ENCODE data around the gene ESRRG. TPM values are rescaled to one million over a fixed set of nuclear protein-coding genes. Genes with fewer than 3 reads are reported as not detected.
"Not testable (repeated sequence)": the region's sequence is repeated elsewhere in the genome, so short reads cannot be mapped to it uniquely, and the experiment has no call there.

The ESRRG gene
- total RNA-seq, 6 experiments from 2014 or later: 0.11 to 1.9 (median 0.18) TPM

DNA sequence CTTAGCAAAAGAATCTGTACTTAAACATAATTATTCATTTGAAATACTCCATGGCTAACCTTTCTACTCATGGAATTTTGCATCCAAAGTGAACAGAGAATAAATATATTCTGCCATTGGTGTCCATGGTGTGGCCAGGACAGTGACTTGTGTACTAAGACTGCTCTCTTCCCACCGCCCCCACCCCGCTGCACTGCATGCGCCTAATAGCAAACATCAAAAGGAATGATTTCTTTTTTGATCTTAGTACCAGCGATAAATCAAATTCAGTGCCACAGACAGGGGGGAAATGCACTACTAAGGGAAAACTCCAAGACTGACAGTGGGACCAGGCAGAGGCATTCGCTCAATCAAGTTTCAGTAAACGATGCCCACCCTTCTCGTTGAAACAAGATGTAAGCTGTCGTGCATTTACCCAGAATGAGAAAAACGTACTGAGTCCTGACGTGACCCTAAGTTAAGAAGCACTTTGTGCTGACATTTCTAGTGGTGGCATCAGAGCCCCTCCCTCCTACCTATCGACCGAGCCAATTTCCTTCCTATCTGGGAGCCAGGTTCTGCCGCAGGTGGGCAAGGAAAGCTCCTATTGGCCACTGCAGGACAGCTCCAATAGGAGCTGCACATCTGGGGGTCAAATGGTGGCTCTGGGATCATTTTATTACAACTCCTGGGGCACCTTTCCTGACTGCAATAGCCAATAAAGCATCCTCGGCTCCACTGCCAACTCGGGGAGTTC lies 12.5 kb downstream of the ESRRG start:
- Histone ChIP-seq H3K27ac (no peak overlapping the region), H3K27me3 (no peaks in the 10 kb centered on the region), H3K4me1 (no peaks in the 10 kb centered on the region), H3K9me3 (no peaks in the 10 kb centered on the region), H3K36me3 (no peaks in the 10 kb centered on the region), H3K4me3 (no peak overlapping the region)
- 68% methylated on average over 11 of the region's 15 CpGs for WGBS (ENCODE audit: insufficient coverage, low coverage, low lambda C conversion rate, missing lambda C conversion rate)
- TF ChIP-seq, protein P1, sequence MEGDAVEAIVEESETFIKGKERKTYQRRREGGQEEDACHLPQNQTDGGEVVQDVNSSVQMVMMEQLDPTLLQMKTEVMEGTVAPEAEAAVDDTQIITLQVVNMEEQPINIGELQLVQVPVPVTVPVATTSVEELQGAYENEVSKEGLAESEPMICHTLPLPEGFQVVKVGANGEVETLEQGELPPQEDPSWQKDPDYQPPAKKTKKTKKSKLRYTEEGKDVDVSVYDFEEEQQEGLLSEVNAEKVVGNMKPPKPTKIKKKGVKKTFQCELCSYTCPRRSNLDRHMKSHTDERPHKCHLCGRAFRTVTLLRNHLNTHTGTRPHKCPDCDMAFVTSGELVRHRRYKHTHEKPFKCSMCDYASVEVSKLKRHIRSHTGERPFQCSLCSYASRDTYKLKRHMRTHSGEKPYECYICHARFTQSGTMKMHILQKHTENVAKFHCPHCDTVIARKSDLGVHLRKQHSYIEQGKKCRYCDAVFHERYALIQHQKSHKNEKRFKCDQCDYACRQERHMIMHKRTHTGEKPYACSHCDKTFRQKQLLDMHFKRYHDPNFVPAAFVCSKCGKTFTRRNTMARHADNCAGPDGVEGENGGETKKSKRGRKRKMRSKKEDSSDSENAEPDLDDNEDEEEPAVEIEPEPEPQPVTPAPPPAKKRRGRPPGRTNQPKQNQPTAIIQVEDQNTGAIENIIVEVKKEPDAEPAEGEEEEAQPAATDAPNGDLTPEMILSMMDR (IDR thresholded peaks at IDR 0.05): no peak
- TF ChIP-seq POLR2A (IDR thresholded peaks at IDR 0.05): no peak
- intact Hi-C loops (cut with DNase I): no loop called here
- ATAC-seq (no peak), DNase-seq (no peak)

DNA sequence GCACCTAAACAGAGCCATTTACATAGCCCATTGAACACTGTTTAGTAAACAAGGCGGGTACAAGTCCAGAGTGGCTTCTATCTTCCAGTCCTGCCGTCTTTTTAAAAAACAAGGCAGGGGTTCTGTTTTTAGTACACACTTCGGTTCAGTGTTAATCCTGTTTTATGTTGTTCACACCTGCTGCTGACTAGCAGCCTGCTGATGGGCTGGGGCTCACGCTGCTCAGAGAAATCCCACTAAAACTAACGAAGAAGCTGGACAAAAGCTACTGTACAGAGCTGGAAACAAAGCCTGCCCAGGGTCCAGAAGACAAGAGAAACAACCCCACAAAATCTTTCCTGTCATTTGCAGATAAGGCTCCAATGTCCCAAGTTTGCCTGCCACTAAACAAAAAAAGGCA lies 13.2 kb downstream of the ESRRG start:
- intact Hi-C loops (cut with DNase I): no loop called here
- Histone ChIP-seq H3K4me1 (no peaks in the 10 kb centered on the region), H3K36me3 (no peaks in the 10 kb centered on the region), H3K4me3 (no peak overlapping the region), H3K9me3 (no peaks in the 10 kb centered on the region), H3K27me3 (no peaks in the 10 kb centered on the region), H3K27ac (no peak overlapping the region)
- no peak for ATAC-seq
- TF ChIP-seq, protein P1 (IDR thresholded peaks at IDR 0.05): no peak
- no peak for TF ChIP-seq POLR2A (IDR thresholded peaks at IDR 0.05)
- WGBS (ENCODE audit: insufficient coverage, low coverage, low lambda C conversion rate, missing lambda C conversion rate): 30% methylated on average over 4 of the region's 5 CpGs
- DNase-seq: no peak

DNA sequence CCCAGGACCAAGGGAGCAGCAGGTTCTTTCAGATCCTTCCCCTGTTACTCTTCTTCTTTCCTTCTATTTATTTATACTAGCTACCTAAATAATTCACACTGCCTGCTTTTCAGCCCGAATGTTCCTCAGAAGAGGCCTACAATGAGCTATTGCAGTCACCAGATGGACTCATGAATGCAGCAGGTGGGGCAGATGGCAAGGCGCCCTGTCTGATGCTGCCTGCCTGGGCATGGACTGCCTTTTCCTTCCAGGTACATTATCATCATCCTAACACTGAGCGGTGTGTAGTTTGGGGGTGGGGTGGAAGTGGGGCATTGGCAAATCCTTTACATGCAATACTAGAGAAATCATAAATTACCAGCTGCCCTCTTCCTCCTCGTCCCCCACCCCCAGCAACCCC lies 17.6 kb downstream of the ESRRG start:
- Histone ChIP-seq H3K27me3 (no peaks in the 10 kb centered on the region), H3K4me1 (no peaks in the 10 kb centered on the region), H3K27ac (no peak overlapping the region), H3K4me3 (no peak overlapping the region), H3K9me3 (no peaks in the 10 kb centered on the region), H3K36me3 (no peaks in the 10 kb centered on the region)
- 44% methylated on average over 2 of the region's 4 CpGs for WGBS (ENCODE audit: insufficient coverage, low coverage, low lambda C conversion rate, missing lambda C conversion rate)
- DNase-seq: no peak
- no peak for ATAC-seq
- intact Hi-C loops (cut with DNase I): no loop called here
- no peak for TF ChIP-seq POLR2A (IDR thresholded peaks at IDR 0.05)
- TF ChIP-seq, protein P1 (IDR thresholded peaks at IDR 0.05): no peak

DNA sequence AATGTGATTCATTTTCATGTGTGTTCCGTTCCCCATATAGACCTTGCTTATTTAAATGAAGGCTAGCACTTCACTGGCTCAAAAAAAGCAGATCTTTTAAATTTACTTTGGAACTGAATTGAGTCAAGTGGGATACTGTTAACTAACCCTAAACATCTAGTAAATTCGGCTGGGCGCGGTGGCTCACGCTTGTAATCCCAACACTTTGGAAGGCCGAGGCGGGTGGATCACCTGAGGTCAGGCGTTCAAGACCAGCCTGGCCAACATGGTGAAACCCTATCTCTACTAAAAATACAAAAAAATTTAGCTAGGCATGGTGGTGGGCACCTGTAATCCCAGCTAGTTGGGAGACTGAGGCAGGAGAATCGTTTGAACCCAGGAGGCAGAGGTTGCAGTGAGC lies 19.2 kb downstream of the ESRRG start:
- H3K4me3 ChIP-seq; H3K36me3 ChIP-seq; ATAC-seq; H3K9me3 ChIP-seq; intact Hi-C loops (cut with DNase I); DNase-seq; H3K27ac ChIP-seq; H3K4me1 ChIP-seq; H3K27me3 ChIP-seq: not testable (repeated sequence)
- WGBS (ENCODE audit: insufficient coverage, low coverage, low lambda C conversion rate, missing lambda C conversion rate): 94% methylated on average over 8 of the region's 9 CpGs

DNA sequence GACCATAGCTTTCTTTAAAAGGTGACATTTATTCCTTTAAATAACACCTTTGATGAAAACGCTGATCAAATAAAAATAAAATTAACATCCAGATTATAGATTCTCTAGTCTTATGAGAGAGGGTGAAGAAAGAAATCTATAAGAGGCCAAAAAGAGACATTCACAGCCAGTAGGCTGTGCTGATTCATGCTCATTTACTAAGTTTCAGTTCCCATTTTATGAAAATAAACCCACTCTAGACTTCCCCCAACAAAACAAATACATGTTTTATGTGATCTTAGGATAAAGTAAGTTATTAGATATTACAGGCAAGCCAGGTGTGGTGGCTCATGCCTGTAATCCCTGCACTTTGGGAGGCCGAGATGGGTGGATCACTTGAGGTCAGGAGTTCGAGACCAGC lies 21.1 kb downstream of the ESRRG start:
- no peak for TF ChIP-seq POLR2A (IDR thresholded peaks at IDR 0.05)
- TF ChIP-seq, protein P1 (IDR thresholded peaks at IDR 0.05): no peak
- no peak overlapping the region for H3K4me3 ChIP-seq
- ATAC-seq (no peak), DNase-seq (no peak)
- no peaks in the 10 kb centered on the region for H3K9me3 ChIP-seq
- intact Hi-C loops (cut with DNase I): no loop called here
- WGBS (ENCODE audit: insufficient coverage, low coverage, low lambda C conversion rate, missing lambda C conversion rate): 54% methylated on average over 3 of the region's 3 CpGs
- H3K36me3 ChIP-seq: no peaks in the 10 kb centered on the region
- no peak overlapping the region for H3K27ac ChIP-seq
- no peaks in the 10 kb centered on the region for H3K4me1 ChIP-seq
- no peaks in the 10 kb centered on the region for H3K27me3 ChIP-seq
